ENCODE data around the gene NPEPPS. TPM values are rescaled to one million over a fixed set of nuclear protein-coding genes. Genes with fewer than 3 reads are reported as not detected.
"Not testable (repeated sequence)": the region's sequence is repeated elsewhere in the genome, so short reads cannot be mapped to it uniquely, and the experiment has no call there.

The NPEPPS gene
- total and polyA plus RNA-seq, 2 experiments from 2014 or later: 55.7 to 72.3 TPM

- H4K20me1 ChIP-seq (ENCODE audit: insufficient read depth); H3K9me2 ChIP-seq (ENCODE audit: insufficient read depth); H3K27me3 ChIP-seq (replicated peaks; ENCODE audit: insufficient read depth); H3K79me2 ChIP-seq (ENCODE audit: insufficient read depth); in situ Hi-C loops (cut with MboI); H2AFZ ChIP-seq; H3K36me3 ChIP-seq (ENCODE audit: low read depth); H3K9me3 ChIP-seq (ENCODE audit: low read depth): not testable (repeated sequence)
- Histone ChIP-seq H3K4me3 (peak overlapping the region; percentile 33), H3K27ac (peak overlapping the region; percentile 87), H3K4me1 (ENCODE audit: insufficient read depth) (peaks cover 26% of the 10 kb centered on the region), H3K9ac (peak overlapping the region; percentile 80), H3F3A (ENCODE audit: insufficient read depth) (peaks cover 29% of the 10 kb centered on the region), H3K4me2 (ENCODE audit: unreplicated experiment) (peak overlapping the region; percentile 42)
- DNase-seq: peak; percentile 60
- 3 to 7% methylated on average over 2 of the region's 2 CpGs for WGBS, 2 experiments (ENCODE audit: low coverage in 1 of 2, low lambda C conversion rate in 2 of 2, missing lambda C conversion rate in 2 of 2)
Observed at GRCh38 chr17:47502776-47503455, 28.0 kb upstream of the NPEPPS start.

GRCh38 chr17:47511701-47512146, 19.2 kb upstream of the NPEPPS start:
- H3K36me3 ChIP-seq (ENCODE audit: low read depth): not testable (repeated sequence)

GRCh38 chr17:47513301-47513700, 17.6 kb upstream of the NPEPPS start:
- peak; percentile 58 for DNase-seq
- H3K27ac ChIP-seq: peak overlapping the region; percentile 18; the same call in 1 of the 2 replicates
- peaks cover 12% of the 10 kb centered on the region for H3K4me1 ChIP-seq (ENCODE audit: insufficient read depth)
- H4K20me1 ChIP-seq (ENCODE audit: insufficient read depth); H3F3A ChIP-seq (ENCODE audit: insufficient read depth); H3K9me2 ChIP-seq (ENCODE audit: insufficient read depth); H3K4me2 ChIP-seq (ENCODE audit: unreplicated experiment); H2AFZ ChIP-seq; H3K9me3 ChIP-seq (ENCODE audit: low read depth); in situ Hi-C loops (cut with MboI); H3K27me3 ChIP-seq (replicated peaks; ENCODE audit: insufficient read depth); H3K36me3 ChIP-seq (ENCODE audit: low read depth); H3K4me3 ChIP-seq; H3K9ac ChIP-seq; H3K79me2 ChIP-seq (ENCODE audit: insufficient read depth): not testable (repeated sequence)
- WGBS, 2 experiments (ENCODE audit: low coverage in 1 of 2, low lambda C conversion rate in 2 of 2, missing lambda C conversion rate in 2 of 2): 64 to 73% methylated on average over 6 of the region's 6 CpGs

More at GRCh38 chr17:47511701-47512146, 19.2 kb upstream of the NPEPPS start:
- H3K4me3 ChIP-seq; H3K9me3 ChIP-seq (ENCODE audit: low read depth); H4K20me1 ChIP-seq (ENCODE audit: insufficient read depth); H3K4me2 ChIP-seq (ENCODE audit: unreplicated experiment); H3K9ac ChIP-seq; H3F3A ChIP-seq (ENCODE audit: insufficient read depth); H3K27me3 ChIP-seq (replicated peaks; ENCODE audit: insufficient read depth); H3K79me2 ChIP-seq (ENCODE audit: insufficient read depth); H2AFZ ChIP-seq; H3K9me2 ChIP-seq (ENCODE audit: insufficient read depth); in situ Hi-C loops (cut with MboI); H3K27ac ChIP-seq; DNase-seq: not testable (repeated sequence)
- H3K4me1 ChIP-seq (ENCODE audit: insufficient read depth): peaks cover 12% of the 10 kb centered on the region
- 7 to 29% methylated on average over 2 to 3 of the region's 3 CpGs for WGBS, 2 experiments (ENCODE audit: low coverage in 1 of 2, low lambda C conversion rate in 2 of 2, missing lambda C conversion rate in 2 of 2)

GRCh38 chr17:47518880-47519279, 12.0 kb upstream of the NPEPPS start:
- H3K27ac ChIP-seq; H3K4me3 ChIP-seq; H2AFZ ChIP-seq; H3F3A ChIP-seq (ENCODE audit: insufficient read depth); H3K27me3 ChIP-seq (replicated peaks; ENCODE audit: insufficient read depth); H3K79me2 ChIP-seq (ENCODE audit: insufficient read depth); H4K20me1 ChIP-seq (ENCODE audit: insufficient read depth); H3K4me2 ChIP-seq (ENCODE audit: unreplicated experiment); in situ Hi-C loops (cut with MboI); H3K9me3 ChIP-seq (ENCODE audit: low read depth); H3K4me1 ChIP-seq (ENCODE audit: insufficient read depth); H3K9me2 ChIP-seq (ENCODE audit: insufficient read depth); H3K9ac ChIP-seq; H3K36me3 ChIP-seq (ENCODE audit: low read depth): not testable (repeated sequence)
- peak; percentile 16 for DNase-seq

GRCh38 chr17:47519365-47519764, 11.5 kb upstream of the NPEPPS start:
- H3K4me2 ChIP-seq (ENCODE audit: unreplicated experiment); H4K20me1 ChIP-seq (ENCODE audit: insufficient read depth); H3K9me2 ChIP-seq (ENCODE audit: insufficient read depth); H3K4me3 ChIP-seq; H3K27me3 ChIP-seq (replicated peaks; ENCODE audit: insufficient read depth); H3K4me1 ChIP-seq (ENCODE audit: insufficient read depth); DNase-seq; H3K9ac ChIP-seq; H3K79me2 ChIP-seq (ENCODE audit: insufficient read depth); H3K36me3 ChIP-seq (ENCODE audit: low read depth); H2AFZ ChIP-seq; in situ Hi-C loops (cut with MboI); H3K27ac ChIP-seq; H3K9me3 ChIP-seq (ENCODE audit: low read depth); H3F3A ChIP-seq (ENCODE audit: insufficient read depth): not testable (repeated sequence)

- DNase-seq; H3K27me3 ChIP-seq (replicated peaks; ENCODE audit: insufficient read depth); H3K4me3 ChIP-seq; H3K9ac ChIP-seq; H3K9me3 ChIP-seq (ENCODE audit: low read depth); H3K27ac ChIP-seq; H3K9me2 ChIP-seq (ENCODE audit: insufficient read depth); H3F3A ChIP-seq (ENCODE audit: insufficient read depth); H2AFZ ChIP-seq; H3K4me2 ChIP-seq (ENCODE audit: unreplicated experiment); in situ Hi-C loops (cut with MboI); H3K79me2 ChIP-seq (ENCODE audit: insufficient read depth); H3K4me1 ChIP-seq (ENCODE audit: insufficient read depth); H4K20me1 ChIP-seq (ENCODE audit: insufficient read depth); H3K36me3 ChIP-seq (ENCODE audit: low read depth): not testable (repeated sequence)
- 39 to 55% methylated on average over 3 of the region's 4 CpGs for WGBS, 2 experiments (ENCODE audit: low coverage in 1 of 2, low lambda C conversion rate in 2 of 2, missing lambda C conversion rate in 2 of 2)
Observed at GRCh38 chr17:47520279-47520678, 10.6 kb upstream of the NPEPPS start.

- H3K4me3 ChIP-seq; H3K27ac ChIP-seq; H3F3A ChIP-seq (ENCODE audit: insufficient read depth); H3K27me3 ChIP-seq (replicated peaks; ENCODE audit: insufficient read depth); H3K79me2 ChIP-seq (ENCODE audit: insufficient read depth); H3K9ac ChIP-seq; H3K36me3 ChIP-seq (ENCODE audit: low read depth); H3K9me2 ChIP-seq (ENCODE audit: insufficient read depth); H3K9me3 ChIP-seq (ENCODE audit: low read depth); in situ Hi-C loops (cut with MboI); H3K4me2 ChIP-seq (ENCODE audit: unreplicated experiment); H4K20me1 ChIP-seq (ENCODE audit: insufficient read depth); H3K4me1 ChIP-seq (ENCODE audit: insufficient read depth); DNase-seq; H2AFZ ChIP-seq: not testable (repeated sequence)
- WGBS, 2 experiments (ENCODE audit: low coverage in 1 of 2, low lambda C conversion rate in 2 of 2, missing lambda C conversion rate in 2 of 2): 59 to 70% methylated on average over 1 of the region's 1 CpG
Observed at GRCh38 chr17:47521434-47521833, 9.5 kb upstream of the NPEPPS start.

- H4K20me1 ChIP-seq (ENCODE audit: insufficient read depth); H3K4me3 ChIP-seq; H3K4me1 ChIP-seq (ENCODE audit: insufficient read depth); H3K27ac ChIP-seq; H3K79me2 ChIP-seq (ENCODE audit: insufficient read depth); DNase-seq; H3K4me2 ChIP-seq (ENCODE audit: unreplicated experiment); H2AFZ ChIP-seq; H3K27me3 ChIP-seq (replicated peaks; ENCODE audit: insufficient read depth); H3K9me3 ChIP-seq (ENCODE audit: low read depth); in situ Hi-C loops (cut with MboI); H3K9me2 ChIP-seq (ENCODE audit: insufficient read depth); H3K9ac ChIP-seq; H3K36me3 ChIP-seq (ENCODE audit: low read depth); H3F3A ChIP-seq (ENCODE audit: insufficient read depth): not testable (repeated sequence)
Observed at GRCh38 chr17:47522341-47522740, 8.6 kb upstream of the NPEPPS start.

Data from GM23248 (cell line).